HG02938 (cell line): ENCODE data around the gene CLPSL2.

Source experiments
- ATAC-seq: cut with Tn5 transposase; IDR thresholded peaks from one replicate; pipeline ENCODE4 v1.9.1; 2021; ENCODE audit warnings: mild to moderate bottlenecking, moderate library complexity; ENCODE audit not compliant: unreplicated experiment

The CLPSL2 gene

DNA sequence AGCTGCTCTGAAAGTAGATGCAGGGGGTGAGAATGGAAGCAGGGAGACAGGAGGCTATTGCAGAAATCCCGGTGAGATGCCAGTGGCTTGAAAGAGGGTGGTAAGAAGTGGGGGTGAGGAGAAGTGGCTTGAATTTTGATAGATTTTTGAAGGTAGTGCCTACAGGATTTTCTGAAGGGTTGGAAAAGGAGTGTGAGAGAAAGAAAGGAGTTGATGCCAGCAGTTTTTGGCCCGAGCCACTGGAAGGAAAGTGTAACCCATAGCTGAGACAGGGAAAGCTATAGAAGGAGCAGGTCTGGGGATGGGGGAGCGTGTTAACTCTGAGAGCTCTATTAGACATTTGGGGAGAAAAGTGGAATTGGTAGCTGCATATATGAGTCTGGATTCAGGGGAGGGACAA is 29.9 kb upstream of the CLPSL2 start:
- no peak for ATAC-seq

- no peak for ATAC-seq
Measured at GRCh38 chr6:35747877-35748276, 28.5 kb upstream of the CLPSL2 start.

DNA sequence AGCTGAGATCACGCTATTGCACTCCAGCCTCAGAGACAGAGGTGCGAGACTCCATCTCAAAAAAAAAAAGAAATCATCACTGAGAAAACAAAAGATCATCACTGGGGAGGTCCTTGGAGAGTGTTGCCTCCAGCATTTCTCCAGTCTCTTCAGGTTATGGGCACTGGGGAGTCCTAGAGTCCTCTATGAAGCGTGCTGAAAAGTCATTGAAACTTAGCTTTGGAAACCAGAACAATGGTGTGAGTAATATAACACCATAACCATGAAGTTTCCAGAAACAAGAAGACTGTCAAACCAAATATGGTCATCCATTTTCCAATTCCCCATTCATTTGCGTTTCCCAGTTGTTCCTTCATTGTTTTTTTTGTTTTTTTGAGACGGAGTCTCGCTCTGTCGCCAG is 25.8 kb upstream of the CLPSL2 start:
- ATAC-seq = no peak

DNA sequence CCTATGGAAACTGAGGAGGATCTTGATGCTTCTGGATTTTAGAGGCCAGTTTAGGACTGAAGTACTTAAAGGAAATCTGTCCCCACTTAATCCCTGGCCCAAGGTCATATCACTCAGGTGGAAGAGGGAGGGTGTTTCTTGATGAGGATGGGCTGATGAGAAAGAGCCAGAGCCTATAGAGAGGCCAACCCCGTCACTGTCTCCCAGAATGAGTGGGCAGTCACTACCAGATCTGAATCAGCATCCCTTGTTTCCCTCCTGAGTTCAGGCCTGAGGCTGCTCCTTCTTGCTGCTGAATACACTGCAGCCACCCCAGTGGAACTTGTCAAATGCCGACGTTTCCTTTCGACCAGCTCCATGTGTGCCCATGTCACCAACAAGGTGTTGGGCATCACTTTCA is 24.8 kb upstream of the CLPSL2 start:
- ATAC-seq = no peak

DNA sequence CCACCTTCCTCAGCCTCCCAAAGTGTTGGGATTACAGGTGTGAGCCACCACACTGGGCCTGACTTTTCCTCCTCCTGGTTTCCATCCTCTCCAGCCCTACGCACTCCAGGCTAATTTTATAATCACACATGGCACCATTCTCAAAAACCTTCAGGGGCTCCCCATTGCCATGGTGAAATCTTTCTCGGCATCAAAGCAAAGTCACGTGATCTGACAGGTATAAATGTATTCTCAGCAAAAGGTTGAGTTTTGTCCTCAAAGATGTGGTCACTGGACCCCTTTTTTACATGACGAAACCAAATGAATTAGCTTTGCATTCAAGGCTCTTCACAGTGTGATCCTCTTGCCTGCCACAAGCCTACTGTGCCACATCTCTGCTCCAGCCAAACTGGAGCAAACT is 24.1 kb upstream of the CLPSL2 start:
- ATAC-seq = no peak

DNA sequence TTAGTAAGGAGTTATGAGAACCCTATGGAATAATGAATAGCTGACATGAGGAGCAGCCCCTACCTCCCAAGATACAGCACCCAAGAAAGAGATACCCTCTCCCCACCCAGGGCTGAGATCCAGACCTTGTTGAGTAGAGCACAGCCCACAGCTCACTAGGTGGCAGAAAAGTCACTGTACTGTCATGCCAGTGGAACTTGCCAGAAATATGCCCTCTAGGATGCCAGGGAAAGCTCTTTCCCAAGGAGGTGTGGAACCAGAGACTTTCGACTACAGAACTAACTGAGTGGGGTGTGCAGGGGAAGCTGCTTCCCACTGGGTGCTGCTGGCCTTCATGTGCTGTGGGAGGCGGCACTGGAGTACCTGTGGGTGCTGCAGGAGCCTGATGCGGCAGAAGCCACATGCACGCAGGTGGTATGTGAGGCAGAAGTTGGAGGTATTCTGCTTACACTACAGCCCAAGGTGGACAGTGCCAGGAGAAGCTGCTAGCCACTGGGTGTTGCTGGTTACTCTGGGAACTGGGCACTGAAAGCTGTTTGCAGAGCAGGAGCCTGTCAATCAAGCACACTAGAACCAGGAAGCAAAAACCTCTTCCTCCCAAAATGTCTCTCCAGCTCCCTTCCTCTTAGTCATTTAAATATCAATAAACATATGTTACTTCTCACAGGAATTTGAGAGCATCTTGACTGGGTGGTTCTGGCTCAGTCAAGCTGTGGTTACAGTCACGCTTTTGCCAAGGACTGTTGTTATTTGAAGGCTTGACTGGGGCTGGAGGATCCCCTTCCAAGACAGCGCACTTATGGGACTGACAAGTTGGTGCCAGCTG is 21.7 kb upstream of the CLPSL2 start:
- no peak for ATAC-seq

GRCh38 chr6:35755278-35755924 is 21.0 kb upstream of the CLPSL2 start:
- ATAC-seq = no peak

DNA sequence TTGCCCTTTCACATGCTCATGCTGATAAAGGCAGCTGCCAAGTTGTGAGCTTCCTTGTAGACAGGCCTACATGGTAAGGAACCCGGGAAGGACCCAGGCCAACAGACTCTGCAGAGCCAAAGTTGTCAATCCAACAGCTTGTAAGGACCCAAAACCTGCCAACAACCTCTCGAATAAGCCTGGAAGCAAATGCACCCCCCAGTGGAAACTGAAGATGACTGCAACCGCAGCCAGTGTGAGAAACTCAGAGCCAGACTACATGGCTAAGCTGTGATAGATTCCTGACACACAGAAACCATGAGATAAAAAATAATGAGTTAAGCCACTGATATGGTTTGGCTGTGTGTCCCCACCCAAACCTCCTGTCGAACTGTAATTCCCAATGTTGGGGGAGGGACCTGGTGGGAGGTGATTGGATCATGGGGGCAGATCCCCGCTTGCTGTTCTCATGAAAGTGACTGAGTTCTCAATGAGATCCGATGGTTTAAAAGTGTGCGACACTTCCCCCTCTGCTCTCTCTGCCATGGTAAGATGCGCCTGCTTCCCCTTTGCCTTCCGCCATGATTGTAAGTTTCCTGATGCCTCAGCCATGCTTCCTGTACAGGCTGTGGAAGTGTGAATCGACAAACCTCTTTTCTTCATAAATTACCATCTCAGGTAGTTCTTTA is 18.8 kb upstream of the CLPSL2 start:
- ATAC-seq = no peak

- ATAC-seq = no peak
Measured at GRCh38 chr6:35759426-35759825, 17.0 kb upstream of the CLPSL2 start.

DNA sequence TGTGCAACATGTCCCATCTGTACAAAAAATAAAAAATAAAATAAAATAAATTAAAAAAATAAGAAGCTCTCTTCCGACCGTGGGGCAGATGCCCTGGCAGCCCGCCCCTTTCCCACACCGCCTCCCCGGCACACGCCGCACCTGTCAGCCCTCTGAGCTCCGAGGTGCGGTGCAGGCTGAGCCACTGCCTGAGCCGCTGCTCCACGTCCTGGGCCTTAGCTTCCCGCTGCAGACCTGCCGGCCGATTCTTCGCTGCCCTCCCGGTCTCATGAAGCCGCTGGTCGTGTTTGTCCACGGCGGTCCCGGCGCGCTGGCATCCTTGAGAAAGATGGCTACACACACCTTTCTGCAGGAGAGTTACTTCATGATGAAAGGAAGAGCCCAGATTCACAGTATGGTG is 10.7 kb upstream of the CLPSL2 start:
- no peak for ATAC-seq

DNA sequence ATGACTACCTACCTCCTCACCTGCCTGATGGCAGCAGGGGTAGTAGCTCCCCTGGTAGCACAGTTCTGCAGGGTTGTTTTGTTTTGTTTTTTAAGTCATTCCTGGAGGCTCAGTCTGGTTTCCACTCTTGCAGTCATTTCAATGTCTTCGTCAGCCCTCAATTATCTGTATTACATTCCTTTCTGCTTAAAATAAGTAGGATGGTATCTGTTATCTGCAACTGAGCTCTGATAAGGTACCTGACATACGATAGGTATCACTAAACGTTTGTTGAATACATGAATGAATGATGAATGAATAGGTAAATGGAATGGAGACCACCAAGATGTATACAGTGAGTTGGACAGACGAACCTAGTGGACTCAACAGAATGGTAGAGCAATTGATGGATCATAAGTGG is 7.2 kb upstream of the CLPSL2 start:
- ATAC-seq = no peak

DNA sequence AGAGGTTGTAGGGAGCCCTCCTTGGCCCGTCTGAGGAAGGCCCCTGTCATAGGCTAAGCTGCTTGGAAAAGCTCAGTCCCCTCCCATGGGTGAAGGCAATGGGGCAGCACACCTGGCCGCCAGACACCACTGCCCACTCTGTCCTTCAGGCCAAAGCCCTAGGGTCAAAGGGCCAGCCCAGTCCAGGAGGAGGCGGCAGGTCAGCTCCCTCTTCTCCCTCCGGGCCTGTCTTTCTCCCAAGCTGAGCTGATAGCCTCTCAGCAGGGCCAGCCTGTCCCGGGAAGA is 5.1 kb upstream of the CLPSL2 start:
- ATAC-seq = no peak

DNA sequence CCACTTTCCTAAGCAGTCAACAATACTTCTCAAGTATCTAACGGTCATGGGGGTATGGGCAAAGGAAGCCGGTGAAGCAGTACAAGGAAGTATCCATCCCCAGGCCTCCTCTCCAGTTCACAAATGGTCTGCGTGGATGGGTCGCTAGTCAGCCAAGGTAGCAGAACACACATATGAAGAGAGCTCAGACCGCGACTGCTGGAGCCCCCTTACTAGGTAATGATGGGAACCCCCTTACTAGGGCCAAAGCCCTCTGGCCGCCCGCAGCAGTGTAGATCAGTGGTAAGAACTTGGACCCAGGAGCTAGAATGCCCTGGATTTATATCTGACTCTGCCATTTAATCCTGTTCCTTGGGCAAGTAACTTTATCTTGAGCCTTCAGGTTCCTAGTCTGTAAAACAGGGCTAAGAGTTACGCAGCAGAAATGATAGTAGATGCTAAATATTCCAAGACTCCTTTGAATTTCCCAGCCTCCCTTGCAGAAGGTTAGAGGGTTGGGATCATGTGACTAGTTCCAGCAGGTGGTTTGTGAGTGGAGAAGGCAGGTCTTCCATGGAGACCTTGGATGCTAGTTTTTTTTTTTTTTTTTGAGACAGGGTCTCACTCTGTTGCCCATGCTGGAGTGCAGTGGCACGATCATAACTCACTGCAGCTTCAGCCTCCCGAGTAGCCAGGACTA is 2.1 kb upstream of the CLPSL2 start:
- ATAC-seq = no peak

GRCh38 chr6:35775031-35775430 is 1.4 kb upstream of the CLPSL2 start:
- ATAC-seq = no peak

GRCh38 chr6:35777356-35778102 is 1.1 kb downstream of the CLPSL2 start:
- ATAC-seq = no peak

DNA sequence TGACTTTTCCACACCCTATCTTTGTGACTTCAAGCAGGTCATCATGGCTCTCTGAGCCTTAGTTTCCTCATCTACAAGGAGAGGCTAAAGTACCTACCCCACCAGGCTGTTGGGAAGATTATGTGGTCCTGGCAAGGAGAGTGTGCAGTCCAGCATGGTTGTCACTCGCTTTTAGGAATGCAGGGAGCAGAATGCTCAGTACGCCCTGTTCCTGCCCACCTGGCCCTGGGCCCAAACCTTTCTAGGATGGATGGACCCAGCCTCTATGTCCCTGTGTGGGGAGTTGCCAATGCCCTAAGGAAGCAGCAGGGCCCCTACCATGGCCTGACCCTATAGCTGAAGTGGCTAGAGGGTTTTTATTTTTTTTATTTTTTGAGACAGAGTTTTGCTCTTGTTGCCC is 2.0 kb downstream of the CLPSL2 start:
- no peak for ATAC-seq

- no peak for ATAC-seq
Measured at GRCh38 chr6:35780719-35781118, 4.3 kb downstream of the CLPSL2 start, which contains the start of gene CLPSL1. Gene CLPSL1 (plus strand): TSS chr6:35781019. CDS start chr6:35781111, 92 bp downstream.

GRCh38 chr6:35781290-35781689 is 4.9 kb downstream of the CLPSL2 start:
- ATAC-seq = no peak

DNA sequence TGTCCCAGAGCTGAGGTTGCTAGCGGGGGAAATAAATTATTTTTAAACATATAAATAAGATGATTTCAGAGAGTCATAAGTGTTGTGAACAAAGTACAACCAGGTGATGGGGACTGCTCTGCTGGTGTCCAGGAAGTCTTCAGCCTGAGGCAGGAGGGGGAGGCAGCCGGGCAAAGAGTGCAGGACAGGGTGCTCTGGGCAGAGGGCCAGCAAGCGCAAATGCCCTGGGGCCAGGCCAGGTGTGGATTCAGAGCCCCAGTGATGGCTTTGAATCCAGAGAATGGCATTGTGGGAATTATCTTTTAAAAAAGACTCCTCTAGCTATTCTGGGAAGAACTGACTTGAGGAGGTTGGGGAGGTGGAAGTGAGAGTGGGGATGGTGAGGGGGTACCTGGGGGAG is 6.0 kb downstream of the CLPSL2 start:
- ATAC-seq = no peak

DNA sequence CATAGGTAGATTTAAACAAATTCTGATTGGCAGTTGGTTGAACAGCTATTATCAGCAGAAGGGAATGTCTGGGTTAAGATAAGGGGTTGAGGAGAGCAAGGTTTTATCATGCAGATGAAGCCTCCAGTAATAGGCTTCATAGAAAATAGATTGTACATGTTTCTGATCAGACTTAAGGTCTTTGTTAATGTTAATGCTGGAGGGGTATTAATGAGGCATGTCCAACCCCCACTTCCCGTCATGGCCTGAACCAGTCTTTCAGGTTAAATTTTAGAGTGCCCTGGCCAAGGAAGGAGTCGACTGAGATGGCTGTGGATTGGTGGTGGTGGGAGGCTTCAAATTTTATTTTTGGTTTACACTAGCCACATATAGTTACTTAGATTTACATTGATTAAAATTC is 7.8 kb downstream of the CLPSL2 start:
- no peak for ATAC-seq

- ATAC-seq = no peak
Measured at GRCh38 chr6:35786272-35786671, 9.9 kb downstream of the CLPSL2 start.
